ENCODE measurements around the gene CDKAL1. TPM values are rescaled to one million over a fixed set of nuclear protein-coding genes. Genes with fewer than 3 reads are reported as not detected.

The CDKAL1 gene
- total and polyA plus RNA-seq, 2 of the 8 experiments (the other 6 are each of a cell fraction or from before 2014, with no cell fraction given) = 8.4 to 24.6 TPM

- Histone ChIP-seq H2BK20ac (ENCODE audit: low read length) (no peak overlapping the region), H3K27me3 (replicated peaks in 1 of 4; ENCODE audit: control insufficient read depth in 3 of 4, extremely low read depth in 1 of 4, insufficient read depth in 3 of 4, low read length in 3 of 4) (no peaks in the 10 kb centered on the region), H3K4me2 (ENCODE audit: insufficient read depth in 1 of 2, low read depth in 2 of 2, low read length in 2 of 2) (no peak overlapping the region), H4K91ac (replicated peaks; ENCODE audit: insufficient read length, low read length) (no peak overlapping the region), H3K9me3 (ENCODE audit: insufficient read depth in 2 of 2, low read depth in 1 of 2, low read length in 1 of 2) (0 out of 4 replicates have a peak, but pooled peaks cover 2 to 3% of the 10 kb centered on the region in 2 experiments), H3K36me3 (ENCODE audit: control insufficient read depth in 2 of 4, insufficient read depth in 4 of 4, low read length in 3 of 4) (no peaks in the 10 kb centered on the region), H3K4me1 (replicated peaks in 1 of 4; ENCODE audit: control insufficient read depth in 3 of 4, insufficient read depth in 4 of 4, low read length in 3 of 4) (peaks cover 4 to 10% (median 7%) of the 10 kb centered on the region in 4 experiments; a peak in 6 of 7 replicates), H3K18ac (ENCODE audit: extremely low read depth, low read length) (no peak overlapping the region), H2AFZ (ENCODE audit: low read length) (no peak overlapping the region), H2BK120ac (replicated peaks; ENCODE audit: low read depth, low read length) (no peak overlapping the region), H4K8ac (ENCODE audit: extremely low read depth, insufficient read depth, low read length) (no peak overlapping the region), H3K23me2 (ENCODE audit: low read depth, low read length) (no peaks in the 10 kb centered on the region), H3K4me3 (ENCODE audit: extremely low read depth in 1 of 4, insufficient read depth in 2 of 4, low read depth in 3 of 4, low read length in 4 of 4) (no peak overlapping the region), H2BK5ac (ENCODE audit: low read depth, low read length) (no peak overlapping the region), H3K27ac (ENCODE audit: low read depth, low read length) (no peak overlapping the region), H4K5ac (ENCODE audit: insufficient read length, low read depth, low read length) (no peak overlapping the region), H3K9ac (replicated peaks in 1 of 4; ENCODE audit: extremely low read depth in 1 of 4, low read depth in 3 of 4, low read length in 3 of 4) (no peak overlapping the region), H3K14ac (ENCODE audit: insufficient read length) (no peak overlapping the region), H3K23ac (ENCODE audit: insufficient read length) (no peak overlapping the region), H3K56ac (replicated peaks; ENCODE audit: insufficient read length, low read depth, low read length) (no peak overlapping the region), H4K20me1 (replicated peaks in 1 of 2; ENCODE audit: control insufficient read depth in 1 of 2, insufficient read depth in 2 of 2, low read length in 2 of 2) (no peaks in the 10 kb centered on the region), H3K79me1 (ENCODE audit: low read depth, low read length) (no peaks in the 10 kb centered on the region), H2AK5ac (ENCODE audit: low read depth, low read length) (no peak overlapping the region), H2BK15ac (ENCODE audit: low read length) (no peak overlapping the region), H2BK12ac (ENCODE audit: low read depth, low read length) (no peak overlapping the region), H3K4ac (replicated peaks; ENCODE audit: insufficient read length, low read depth, low read length) (no peak overlapping the region), H3K79me2 (ENCODE audit: control insufficient read depth in 1 of 2, insufficient read depth in 2 of 2, low read length in 2 of 2) (no peaks in the 10 kb centered on the region)
- POLR2A ChIA-PET (ENCODE audit: partially characterized antibody) = no interaction called here
- DNase-seq (ENCODE audit: low read depth in 1 of 2, low spot score in 2 of 2) (no peak), FAIRE-seq (no peak)
- WGBS, 2 experiments (ENCODE audit: extremely low coverage in 1 of 2, insufficient coverage in 1 of 2, insufficient read length in 1 of 2, insufficient replicate concordance in 2 of 2, low coverage in 1 of 2, low lambda C conversion rate in 2 of 2, missing lambda C conversion rate in 1 of 2) = 89% methylated on average over 2 of the region's 2 CpGs; no CpG with 5 or more reads in 1 of the 2 experiments
- CTCF ChIA-PET (ENCODE audit: partially characterized antibody) = interaction anchor here (1.1 kb wide), 1 partner anchor 11 kb away, joined by 4 read pairs; no protein-coding TSS in a partner anchor
- no peak for TF ChIP-seq E2F6 (IDR thresholded peaks at IDR 0.05)
- TF ChIP-seq SUZ12 (IDR thresholded peaks at IDR 0.05; ENCODE audit: low read length) = no peak
- no peak for TF ChIP-seq SP4 (IDR thresholded peaks at IDR 0.05; ENCODE audit: low read length)
- no peak for TF ChIP-seq PHF8 (conservative IDR thresholded peaks at IDR 0.05; ENCODE audit: low read depth, low read length)
- TF ChIP-seq SAP30 (IDR thresholded peaks at IDR 0.05; ENCODE audit: insufficient read depth, insufficient replicate concordance, low read length) = no peak
- TF ChIP-seq YY1 (IDR thresholded peaks at IDR 0.05; ENCODE audit: low read depth, low read length) = no peak
- no peak for TF ChIP-seq POLR2AphosphoS5 (IDR thresholded peaks at IDR 0.05; ENCODE audit: low read depth, low read length)
- TF ChIP-seq RNF2 (IDR thresholded peaks at IDR 0.05; ENCODE audit: borderline replicate concordance, low read depth, low read length, missing control alignments, poor library complexity, severe bottlenecking) = no peak
- no peak for TF ChIP-seq ATF2 (IDR thresholded peaks at IDR 0.05; ENCODE audit: low read length)
- TF ChIP-seq ASH2L (IDR thresholded peaks at IDR 0.05; ENCODE audit: low read length) = no peak
- no peak for TF ChIP-seq GABPA (IDR thresholded peaks at IDR 0.05; ENCODE audit: borderline replicate concordance, insufficient read depth, low read length)
- TF ChIP-seq JUN (IDR thresholded peaks at IDR 0.05; ENCODE audit: low read depth, low read length) = no peak
Observed at GRCh38 chr6:21281366-21281765, 747.1 kb downstream of the CDKAL1 start.

Measured in H1 (cell line).